Iris pigment epithelial cell (primary cell): ENCODE measurements around the gene KIF26A.
"Not testable (repeated sequence)": the region's sequence is repeated elsewhere in the genome, so short reads cannot be mapped to it uniquely, and the experiment has no call there.

ENCODE experiments used
- DNase-seq: peaks from one replicate; pipeline ENCODE4 v3.0.0-alpha.2; 2011; ENCODE audit warnings: low read depth

Gene KIF26A

DNA sequence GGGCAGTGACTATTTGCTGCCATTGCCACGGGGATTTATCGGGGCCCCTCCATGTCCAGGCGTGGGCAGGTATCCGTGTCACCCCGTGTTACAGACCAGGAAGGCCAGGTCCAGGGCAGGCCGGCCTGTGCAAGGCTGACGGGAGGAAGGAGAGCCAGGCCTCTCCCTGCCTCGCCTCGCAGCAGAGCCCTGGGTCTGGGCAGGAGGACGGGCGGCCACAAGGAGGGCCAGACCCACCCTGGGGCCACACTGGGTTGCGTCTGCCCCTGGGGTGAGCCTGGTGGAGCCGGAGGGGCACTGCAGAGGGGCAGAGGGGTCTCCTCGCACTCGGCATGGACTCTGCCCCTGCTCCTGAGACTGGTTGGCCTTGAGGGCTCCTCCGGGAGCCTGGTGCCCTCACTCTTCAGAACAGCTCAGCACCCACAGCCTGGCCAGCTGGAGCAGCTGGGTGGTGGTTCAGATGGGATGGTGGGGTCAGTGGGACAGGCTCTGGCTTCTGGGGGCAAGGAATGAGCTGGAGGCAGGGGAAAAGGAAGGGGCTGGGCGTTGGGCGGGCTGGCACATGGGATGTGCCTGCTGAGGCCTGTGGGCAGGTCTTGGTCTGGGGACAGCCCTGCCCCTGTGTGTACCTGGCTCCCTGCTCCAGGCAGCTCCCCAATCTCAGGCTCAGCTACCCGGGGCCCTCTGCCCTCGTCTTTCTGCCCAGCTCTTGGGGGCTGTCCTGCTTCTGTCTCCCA lies 53.9 kb downstream of the KIF26A start:
- no peak for DNase-seq

DNA sequence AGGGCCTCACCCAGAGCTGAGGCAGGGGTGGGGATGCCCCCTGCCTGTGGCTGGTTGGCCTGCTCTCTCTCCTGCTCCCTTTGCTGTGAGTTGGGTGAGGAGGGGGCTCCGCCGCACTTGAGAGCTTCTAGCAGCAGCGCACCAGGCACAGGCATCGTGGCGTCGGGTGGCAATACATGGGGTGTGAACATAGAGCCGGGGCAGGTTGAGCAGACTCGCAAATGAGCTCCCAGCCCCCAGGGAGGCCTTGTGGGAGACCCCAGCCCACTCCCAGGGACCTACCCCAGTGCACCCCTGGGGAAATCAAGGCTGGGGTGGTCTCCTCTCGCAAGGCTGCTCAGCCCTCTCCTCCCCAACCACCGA lies 54.5 kb downstream of the KIF26A start:
- DNase-seq, result no peak

DNA sequence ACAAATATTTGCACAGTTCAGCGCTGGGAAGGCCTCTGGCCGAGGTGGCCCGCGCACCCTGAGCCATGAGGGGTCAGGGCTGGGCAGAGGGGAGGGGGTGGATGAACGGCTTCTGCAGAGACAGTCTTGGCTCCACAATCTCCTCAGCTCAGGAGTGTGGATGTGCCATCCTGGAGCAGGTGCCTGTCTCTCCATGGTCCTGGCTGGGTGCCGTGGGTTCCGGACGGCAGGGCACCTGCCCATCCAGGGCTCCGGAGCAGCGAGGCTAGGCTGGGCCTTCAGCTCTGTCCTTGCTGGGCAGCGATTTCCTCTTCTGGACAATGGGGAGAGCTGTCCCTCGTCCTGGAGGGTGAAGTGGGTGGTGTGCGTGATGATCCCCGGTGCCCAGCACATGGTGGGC lies 55.6 kb downstream of the KIF26A start:
- no peak for DNase-seq

DNA sequence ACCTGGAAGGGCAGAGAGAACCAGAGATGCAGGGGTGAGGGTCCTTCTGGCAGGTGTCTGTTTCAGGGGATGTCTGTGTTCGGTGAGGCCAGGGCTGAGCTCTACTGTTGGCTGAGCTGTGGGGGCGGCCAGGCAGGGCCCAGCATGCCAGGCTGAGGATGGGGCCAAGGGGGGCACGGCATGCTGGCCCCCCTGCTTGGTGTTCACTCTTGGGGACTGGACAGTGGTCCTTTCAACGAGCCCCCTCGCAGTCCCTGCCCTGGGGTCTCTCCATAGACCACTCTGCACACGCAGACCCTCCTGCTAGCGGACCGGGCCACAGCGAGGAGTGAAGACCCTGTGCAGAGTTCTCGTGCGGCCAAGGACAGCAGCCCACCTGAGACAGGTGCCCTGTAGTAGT lies 56.3 kb downstream of the KIF26A start:
- DNase-seq, result no peak

DNA sequence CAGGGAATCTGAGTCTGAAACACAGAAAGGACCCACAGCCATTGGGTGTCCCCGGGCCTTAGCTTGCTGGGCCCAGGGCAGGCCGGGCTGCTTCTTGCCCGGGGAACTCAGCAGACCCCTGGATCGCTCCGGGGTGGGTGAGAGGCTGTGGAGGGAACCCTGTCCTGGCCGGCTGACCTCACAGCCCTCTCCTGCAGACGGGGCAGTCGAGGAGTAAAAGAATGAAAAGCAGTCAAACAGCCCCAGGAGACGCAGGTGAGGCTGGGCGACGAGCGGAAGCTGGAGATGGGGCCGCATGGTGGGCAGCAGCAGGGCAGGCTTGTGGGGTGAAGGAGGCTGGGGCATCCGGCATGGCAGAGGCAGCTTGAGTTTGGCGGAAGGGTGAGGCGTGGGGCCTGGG lies 57.0 kb downstream of the KIF26A start:
- no peak for DNase-seq

DNA sequence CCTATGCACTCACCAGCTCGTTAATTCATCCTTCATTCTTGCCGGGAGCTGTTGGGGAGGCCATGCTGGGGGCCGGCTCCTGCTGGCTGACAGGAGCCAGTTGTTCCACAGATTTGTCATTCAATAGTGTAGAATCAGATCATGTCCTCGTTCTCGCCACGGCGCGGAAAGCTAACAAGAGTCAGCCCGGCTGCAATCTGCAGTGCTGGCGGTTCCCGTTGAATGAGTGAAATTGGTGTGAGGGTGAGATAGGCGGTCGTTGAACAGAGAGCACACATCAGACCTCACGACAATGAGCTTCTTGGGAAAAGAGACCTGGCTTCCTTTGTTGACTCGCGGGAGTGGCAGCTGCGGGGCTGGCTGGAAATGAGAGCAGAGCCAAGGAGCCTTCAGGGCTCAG lies 57.5 kb downstream of the KIF26A start:
- no peak for DNase-seq

DNA sequence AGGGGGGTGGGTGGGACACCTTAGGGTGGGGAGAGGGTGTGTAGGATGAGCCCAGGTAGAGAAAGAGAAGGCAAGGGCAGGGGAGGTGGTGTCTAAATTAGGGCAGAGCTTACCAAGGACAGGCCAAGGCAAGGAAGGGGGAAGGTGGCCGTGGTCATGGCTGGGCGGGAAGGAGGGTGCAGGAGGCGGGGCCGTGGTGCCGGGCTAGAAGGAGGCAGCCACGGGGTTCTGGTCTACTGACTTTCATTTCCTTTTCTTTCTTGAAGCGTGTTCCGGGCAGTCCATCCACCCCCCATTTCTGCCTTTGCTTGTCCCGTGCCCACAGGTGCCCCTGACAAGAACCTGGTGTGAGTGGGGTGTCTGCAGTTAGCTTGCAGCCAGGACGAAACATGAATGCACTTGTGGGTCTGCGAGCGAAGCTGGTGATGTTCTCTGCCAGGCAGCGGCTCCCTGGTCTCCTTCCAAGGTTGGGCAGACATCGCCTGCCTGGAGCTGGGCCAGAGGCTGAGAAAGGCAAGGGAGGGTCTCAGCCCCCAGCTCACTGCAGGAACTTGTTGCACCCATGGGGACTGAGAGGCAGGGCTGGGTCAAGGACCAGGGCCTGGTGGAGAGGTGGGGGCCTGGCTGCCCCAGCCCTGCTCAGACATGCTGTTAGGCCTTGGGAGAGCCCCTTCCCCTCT lies 58.2 kb downstream of the KIF26A start:
- DNase-seq, result no peak

DNA sequence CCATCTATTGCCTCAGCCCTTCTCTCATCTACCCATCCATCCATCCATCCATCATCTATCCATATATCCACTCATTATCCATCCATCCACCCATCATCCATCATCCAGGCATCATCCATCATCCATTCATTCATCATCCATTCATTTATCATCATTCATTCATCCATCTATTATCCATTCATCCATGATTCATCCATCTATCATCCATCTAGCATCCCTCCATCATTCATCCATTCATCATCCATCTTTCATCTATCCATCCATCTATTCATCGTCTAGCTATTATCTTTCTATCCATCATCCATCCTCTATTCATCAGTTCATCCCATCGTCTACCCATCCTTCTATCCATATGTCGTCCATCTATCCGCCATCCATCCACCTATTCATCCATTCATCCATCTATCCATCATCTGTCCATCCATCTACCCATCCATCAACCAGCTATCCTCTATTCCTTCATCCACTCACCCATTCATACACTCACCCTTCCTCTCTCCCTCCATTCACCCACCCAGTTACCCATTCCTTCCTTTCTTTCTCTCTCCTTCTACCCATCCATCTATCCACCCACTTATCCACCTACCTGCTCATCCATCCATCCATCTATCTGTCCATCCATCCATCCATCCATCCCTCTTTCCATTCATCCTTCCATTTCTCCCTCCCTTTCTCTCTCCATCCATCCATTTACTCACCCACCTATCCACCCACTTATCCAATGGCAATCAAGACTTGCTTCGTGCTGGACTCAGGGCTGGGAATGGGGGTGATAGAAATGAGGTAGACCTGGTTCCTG lies 59.3 kb downstream of the KIF26A start:
- no peak for DNase-seq

DNA sequence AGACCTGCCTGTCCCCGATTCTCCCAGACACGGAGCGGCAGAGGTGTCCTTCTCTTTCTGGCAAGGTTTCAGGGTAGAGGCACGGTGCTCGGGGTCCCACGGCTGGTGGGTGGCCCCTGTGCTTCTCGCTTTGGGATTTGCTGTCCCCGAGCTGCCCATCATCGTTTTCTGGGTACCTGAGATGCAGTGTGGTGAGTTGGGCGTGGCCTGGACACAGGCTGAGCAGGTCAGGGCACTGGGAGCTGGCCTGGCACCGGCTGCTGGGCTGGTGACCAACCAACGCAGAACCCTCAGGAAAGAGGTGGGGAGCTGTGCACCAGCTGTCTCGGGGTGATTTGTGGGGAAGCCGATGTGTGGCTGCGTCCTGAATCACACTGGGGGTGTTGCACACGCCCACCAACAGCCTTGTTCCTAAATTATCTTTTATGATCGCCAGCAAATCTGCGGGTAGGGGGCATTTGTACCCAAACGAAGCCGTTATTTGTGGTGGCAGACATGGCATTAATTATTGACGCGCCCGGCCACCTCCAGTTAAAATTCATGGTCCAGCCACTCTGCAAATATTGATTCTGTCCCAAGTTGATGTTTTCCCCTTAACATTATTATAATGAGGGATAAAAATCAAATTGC lies 61.0 kb downstream of the KIF26A start:
- no peak for DNase-seq

DNA sequence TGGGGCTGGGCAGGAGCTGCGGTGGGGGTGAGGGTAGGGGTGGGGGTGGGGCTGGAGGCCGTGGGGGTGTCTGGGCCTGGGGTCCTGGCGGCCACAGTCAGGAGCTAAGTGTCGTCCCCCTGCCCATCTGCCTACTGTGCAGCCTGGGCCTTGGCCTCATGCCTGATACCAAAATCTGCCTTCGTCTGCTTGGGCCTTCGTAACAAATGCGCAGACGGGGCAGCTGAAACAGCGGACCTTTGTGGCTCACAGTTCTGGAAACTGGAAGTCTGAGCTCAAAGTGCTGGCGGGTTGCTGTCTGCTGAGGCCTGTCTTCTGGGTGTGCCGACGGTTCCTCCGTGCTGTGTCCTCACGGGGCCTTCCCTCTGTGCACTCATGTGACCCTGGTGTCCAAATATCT lies 61.7 kb downstream of the KIF26A start:
- DNase-seq, result no peak

DNA sequence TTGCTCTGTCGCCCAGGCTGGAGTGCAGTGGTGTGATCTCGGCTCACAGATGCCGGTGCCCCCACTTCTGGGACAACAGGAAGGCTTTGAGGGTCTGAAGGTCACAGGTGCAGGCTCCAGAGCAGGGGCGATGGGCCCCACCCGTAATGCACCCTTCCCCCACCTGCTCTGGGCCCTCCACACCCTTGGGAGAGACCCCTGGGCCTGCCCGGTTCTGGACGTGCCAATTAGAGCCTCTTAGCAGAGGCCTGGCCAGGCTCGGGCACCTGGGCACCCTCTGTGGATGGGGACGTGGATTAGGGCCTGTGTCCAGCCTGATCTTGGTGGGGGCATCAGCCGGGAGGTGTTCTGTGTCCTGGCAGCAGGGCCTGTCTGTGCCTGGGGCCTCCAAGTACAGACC lies 62.2 kb downstream of the KIF26A start:
- no peak for DNase-seq

DNA sequence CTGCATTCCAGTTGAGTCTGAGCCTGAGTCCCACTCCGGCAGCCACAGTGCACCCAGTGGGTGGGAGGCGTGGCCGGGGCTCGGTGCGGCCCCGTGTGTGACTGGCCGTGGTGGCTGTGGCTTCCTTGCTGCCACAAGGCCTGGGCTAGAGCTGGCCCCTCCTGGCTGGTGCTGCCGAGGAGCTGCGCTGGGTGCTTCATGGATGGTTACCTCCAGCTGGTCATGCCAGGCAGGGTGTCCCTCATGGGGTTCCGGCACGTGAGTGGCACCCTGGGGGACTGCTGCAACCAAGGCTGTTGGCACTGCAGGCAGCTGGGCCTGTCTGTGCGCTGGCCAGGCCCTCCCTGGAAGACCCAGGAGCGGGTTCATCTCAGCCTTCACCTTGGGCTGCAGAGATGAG lies 62.7 kb downstream of the KIF26A start:
- DNase-seq, result no peak

DNA sequence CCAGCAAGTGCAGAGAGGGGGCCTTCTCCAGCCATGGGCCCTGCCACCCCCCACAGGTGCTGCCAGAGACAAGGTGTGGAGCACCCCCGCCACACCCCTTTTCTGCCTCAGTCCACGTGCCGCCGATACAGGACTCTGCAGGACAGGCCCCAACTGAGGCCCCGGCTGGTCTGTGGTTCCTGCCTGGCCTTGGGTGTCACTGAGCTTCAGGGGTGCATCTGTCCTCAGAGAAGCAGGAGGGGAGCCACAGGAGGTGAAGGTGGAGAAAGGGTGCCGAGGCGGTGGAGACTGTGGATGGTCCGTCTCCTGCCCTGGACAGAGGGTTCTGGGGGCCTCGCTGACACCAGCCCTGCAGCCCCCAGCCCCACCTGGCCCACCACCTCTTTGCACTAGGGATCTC lies 63.1 kb downstream of the KIF26A start:
- DNase-seq, result no peak

DNA sequence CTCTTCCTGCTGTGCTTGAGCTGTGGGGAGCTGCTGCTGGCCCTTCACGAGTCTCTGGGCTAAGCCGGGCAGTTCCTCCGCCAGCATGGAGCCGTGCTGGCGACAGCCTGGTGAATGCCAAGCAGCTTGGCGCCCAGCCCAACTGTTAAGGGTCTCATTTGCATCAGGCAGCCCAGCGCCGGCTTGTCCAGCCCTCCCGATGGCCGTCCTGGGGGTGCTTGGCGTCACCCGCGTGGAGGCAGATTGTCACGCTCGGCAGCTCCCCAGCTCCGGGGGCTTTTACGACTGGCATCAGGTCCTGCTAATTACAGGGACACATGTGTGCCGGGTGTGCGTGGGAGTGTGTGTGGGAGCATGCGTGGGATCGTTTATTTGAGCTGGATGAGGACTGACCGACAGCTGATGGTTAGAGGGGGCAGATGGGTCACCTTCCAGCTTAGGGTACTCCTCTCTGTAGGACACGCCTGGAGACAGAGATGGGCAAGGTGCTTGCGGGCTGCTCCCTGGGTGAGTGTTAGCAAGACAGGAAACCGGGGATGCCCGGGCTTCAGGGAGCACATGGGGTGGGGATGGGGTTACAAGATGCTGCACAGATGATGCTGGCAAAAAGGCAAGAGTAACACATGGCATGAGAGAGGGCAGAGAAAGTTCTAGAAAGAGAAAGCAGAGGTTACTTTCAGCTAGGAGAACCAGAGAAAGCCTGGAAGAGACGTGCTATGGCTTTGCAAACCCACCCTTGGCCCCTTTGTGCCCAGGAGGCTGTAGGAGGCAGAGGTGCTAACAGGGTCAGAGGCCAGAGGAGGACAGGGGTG lies 64.1 kb downstream of the KIF26A start:
- DNase-seq, result no peak

DNA sequence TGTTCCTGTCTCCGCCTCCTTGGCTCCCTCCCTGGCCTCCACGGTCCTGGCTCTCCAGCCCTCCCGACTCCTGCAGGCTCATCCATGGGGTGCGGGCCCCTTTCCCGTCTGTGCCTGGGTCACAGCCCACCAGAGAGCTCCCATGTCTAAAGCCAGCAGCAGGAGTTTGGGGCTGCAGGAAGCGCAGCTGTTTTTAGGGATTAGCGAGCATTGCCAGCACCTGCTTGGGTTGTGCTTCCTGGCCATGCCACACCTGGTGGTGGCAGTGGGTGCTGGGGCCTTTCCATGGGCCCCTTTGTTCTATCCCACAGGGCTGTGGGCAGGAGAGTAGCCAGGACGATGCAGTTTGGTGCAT lies 64.7 kb downstream of the KIF26A start:
- no peak for DNase-seq

DNA sequence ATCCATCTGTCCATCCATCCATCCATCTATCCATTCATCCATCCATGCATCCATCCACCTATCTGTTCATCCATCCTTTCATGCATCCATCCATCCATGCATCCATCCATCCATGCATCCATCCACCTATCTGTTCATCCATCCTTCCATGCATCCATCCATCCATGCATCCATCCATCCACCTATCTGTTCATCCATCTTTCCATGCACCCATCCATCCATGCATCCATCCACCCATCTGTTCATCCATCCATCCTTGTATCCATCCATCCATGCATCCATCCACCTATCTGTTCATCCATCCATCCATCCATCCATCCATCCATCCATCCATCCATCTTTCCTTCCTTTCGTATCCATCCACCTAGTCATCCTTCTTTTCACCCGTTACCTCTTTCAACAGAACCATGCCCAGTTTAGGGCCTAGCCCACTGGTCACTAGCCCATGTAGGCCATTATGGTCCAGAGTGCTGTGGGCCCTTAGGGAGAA lies 66.3 kb downstream of the KIF26A start:
- DNase-seq, result no peak

DNA sequence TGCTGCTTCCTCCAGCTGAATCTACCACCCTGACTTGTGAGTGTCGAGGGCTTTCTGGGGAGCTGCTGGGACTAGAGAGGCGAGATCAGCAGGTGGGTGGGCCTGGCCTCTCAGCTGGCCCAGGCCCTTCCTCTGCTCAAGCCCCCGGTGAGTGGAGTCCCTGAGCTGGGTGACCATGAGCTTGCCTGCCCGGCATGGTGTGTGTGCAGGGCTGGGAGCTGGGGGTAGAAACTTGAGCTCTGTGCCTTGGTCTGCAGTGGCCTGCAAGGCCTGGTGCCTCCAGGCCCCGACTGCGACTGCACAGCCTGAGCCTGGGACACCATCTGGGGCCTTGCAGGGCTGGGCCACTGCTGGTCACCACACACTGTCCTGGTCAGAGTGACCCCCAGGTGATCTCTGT lies 67.4 kb downstream of the KIF26A start:
- DNase-seq, result no peak

DNA sequence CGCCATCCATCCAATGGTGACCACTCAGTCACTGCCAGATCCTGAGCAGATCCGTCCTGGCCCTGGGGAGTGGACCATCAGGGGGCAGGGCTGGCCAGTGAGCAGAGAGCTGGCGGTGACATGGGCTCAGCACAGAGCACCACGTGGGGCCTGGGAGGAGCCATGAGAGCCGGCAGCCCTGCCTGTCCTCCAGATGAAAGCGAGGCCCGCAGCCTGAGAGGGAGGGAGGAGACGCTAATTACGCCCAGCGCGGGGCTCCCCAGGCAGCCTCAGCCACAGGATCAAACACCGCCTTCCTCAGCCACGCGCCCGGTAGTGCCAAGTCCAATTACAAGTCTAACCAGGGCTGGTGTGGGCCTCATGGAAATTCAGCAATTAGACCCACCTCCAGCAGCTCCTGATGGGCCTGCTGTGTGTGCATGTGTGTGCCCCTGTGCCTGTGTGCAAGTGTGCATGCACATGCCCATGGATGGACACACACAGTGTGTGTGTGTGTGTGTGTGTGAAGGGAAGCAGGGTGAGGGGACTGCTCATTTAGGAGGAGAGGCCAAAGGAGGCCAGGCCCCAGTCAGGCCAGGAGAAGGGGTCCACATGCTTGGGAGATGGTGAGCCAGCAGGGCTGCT lies 68.0 kb downstream of the KIF26A start:
- no peak for DNase-seq

DNA sequence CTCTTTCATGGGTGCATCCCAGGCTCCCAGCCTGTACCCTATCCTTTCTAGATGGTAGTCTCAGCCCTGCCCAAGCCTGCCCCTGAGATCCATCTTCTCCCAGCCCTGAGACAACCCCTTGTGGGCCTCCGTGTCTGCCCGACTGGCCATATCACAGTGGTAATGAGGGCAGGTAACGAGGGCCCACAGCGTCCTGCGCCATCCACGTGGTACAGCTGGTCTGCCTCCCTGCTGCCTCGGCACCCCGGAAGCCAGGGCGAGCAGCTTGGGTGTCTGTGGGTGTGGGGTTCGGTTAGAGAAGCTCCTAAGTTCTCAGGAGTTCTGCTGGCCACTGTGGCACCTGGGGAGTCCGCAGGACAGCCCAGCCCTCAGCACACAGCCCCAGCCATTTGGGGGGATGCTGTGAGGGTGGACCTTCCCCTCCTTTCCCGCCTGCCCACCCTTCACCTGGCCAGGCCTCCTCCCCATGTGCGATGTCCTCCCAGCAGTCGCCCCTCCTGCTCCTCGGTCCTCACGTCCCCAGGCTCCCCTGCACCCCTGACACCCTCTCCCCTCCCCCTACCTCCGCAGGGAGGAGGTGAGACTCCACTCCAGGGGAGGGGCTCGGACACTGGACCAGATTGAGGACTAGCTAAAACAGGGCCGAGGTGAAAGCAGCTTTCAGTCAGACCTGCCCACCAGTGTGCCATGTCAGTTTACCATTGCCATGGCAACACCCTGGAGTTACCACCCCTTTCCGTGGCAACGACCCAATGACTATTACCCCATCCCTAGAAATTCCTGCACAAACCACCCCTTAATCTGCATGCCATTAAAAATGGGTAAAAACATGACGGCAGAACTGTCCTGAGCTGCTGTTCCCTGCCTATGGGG lies 69.0 kb downstream of the KIF26A start:
- DNase-seq, result no peak

DNA sequence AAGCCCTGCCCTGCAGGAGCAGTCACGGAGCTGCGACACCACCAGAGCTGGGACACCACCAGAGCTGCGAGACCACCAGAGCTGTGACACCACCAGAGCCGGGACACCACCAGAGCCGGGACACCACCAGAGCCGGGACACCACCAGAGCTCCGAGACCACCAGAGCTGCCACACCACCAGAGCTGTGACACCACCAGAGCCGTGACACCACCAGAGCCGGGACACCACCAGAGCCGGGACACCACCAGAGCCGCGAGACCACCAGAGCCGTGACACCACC lies 69.6 kb downstream of the KIF26A start:
- not testable (repeated sequence) for DNase-seq

DNA sequence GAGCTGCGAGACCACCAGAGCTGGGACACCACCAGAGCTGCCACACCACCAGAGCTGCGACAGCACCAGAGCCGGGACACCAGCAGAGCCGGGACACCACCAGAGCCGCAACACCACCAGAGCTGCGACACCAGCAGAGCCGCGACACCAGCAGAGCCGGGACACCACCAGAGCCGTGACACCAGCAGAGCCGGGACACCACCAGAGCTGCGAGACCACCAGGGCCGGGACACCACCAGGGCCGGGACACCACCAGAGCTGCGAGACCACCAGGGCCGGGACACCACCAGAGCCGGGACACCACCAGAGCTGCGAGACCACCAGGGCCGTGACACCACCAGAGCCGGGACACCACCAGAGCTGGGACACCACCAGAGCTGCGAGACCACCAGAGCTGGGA lies 69.9 kb downstream of the KIF26A start:
- not testable (repeated sequence) for DNase-seq
